H9 (cell line): ENCODE data around the gene AGMO. TPM values are rescaled to one million over a fixed set of nuclear protein-coding genes. Genes with fewer than 3 reads are reported as not detected.

Source experiments
- DNase-seq: peaks from one replicate; pipeline ENCODE4 v3.0.0-alpha.2; 2017
- H2AFZ ChIP-seq: one replicate; pipeline ENCODE4 v1.6.1; 2013; ENCODE audit warnings: mild to moderate bottlenecking, low read length, control low read depth, moderate library complexity
- H2AK5ac ChIP-seq: 2 replicates; pipeline ENCODE4 v1.6.1; 2013; ENCODE audit warnings: low read length, control low read depth, mixed read lengths; ENCODE audit not compliant: insufficient read length
- H2BK120ac ChIP-seq: one replicate; pipeline ENCODE4 v1.6.1; 2013; ENCODE audit warnings: low read depth, mild to moderate bottlenecking, low read length, control low read depth, inconsistent platforms; ENCODE audit not compliant: poor library complexity, severe bottlenecking
- H2BK12ac ChIP-seq: 2 replicates; pipeline ENCODE4 v1.6.1; 2013; ENCODE audit warnings: low read length, control low read depth, mixed read lengths, low read depth; ENCODE audit not compliant: insufficient read length
- H2BK15ac ChIP-seq: 2 replicates; pipeline ENCODE4 v1.6.1; 2013; ENCODE audit warnings: low read depth, low read length, control low read depth
- H2BK20ac ChIP-seq: one replicate; pipeline ENCODE4 v1.6.1; 2013; ENCODE audit warnings: low read depth, mild to moderate bottlenecking, low read length, control low read depth, inconsistent platforms; ENCODE audit not compliant: poor library complexity, severe bottlenecking
- H2BK5ac ChIP-seq: 2 replicates; pipeline ENCODE4 v1.6.1; 2013; ENCODE audit warnings: low read length, control low read depth, mixed read lengths; ENCODE audit not compliant: insufficient read length
- H3K14ac ChIP-seq: 2 replicates; pipeline ENCODE4 v1.6.1; 2013; ENCODE audit warnings: low read length, control low read depth; ENCODE audit not compliant: insufficient read depth
- H3K18ac ChIP-seq: 2 replicates; pipeline ENCODE4 v1.6.1; 2013; ENCODE audit warnings: low read depth, mild to moderate bottlenecking, mixed read lengths, low read length, control low read depth; ENCODE audit not compliant: insufficient read length
- H3K23ac ChIP-seq: 2 replicates; pipeline ENCODE4 v1.6.1; 2013; ENCODE audit warnings: low read length, control low read depth, mixed read lengths, low read depth; ENCODE audit not compliant: insufficient read length
- H3K23me2 ChIP-seq: 2 replicates; pipeline ENCODE4 v1.6.1; 2013; ENCODE audit warnings: low read depth, mild to moderate bottlenecking, mixed read lengths, low read length, control low read depth; ENCODE audit not compliant: insufficient read length, poor library complexity, severe bottlenecking
- H3K27ac ChIP-seq: 2 replicates; pipeline ENCODE4 v1.5.1; 2013; ENCODE audit warnings: low read length, control low read depth, mixed read lengths, low read depth; ENCODE audit not compliant: insufficient read length
- H3K27me3 ChIP-seq: 2 replicates; pipeline ENCODE4 v1.6.1; 2013; ENCODE audit warnings: low read length, control low read depth, inconsistent platforms; ENCODE audit not compliant: insufficient read depth
- H3K4ac ChIP-seq: 2 replicates; pipeline ENCODE4 v1.6.1; 2013; ENCODE audit warnings: low read depth, mild to moderate bottlenecking, control low read depth, inconsistent platforms, low read length, moderate library complexity
- H3K4me1 ChIP-seq: 2 replicates; pipeline ENCODE4 v1.6.1; 2013; ENCODE audit warnings: low read length, control low read depth, inconsistent platforms; ENCODE audit not compliant: insufficient read depth
- H3K4me2 ChIP-seq: 2 replicates; pipeline ENCODE4 v1.6.1; 2013; ENCODE audit warnings: low read length, control low read depth, mixed read lengths; ENCODE audit not compliant: insufficient read length, insufficient read depth
- H3K56ac ChIP-seq: 2 replicates; pipeline ENCODE4 v1.6.1; 2013; ENCODE audit warnings: low read depth, mild to moderate bottlenecking, mixed read lengths, low read length, control low read depth; ENCODE audit not compliant: insufficient read length
- H3K79me1 ChIP-seq: 2 replicates; pipeline ENCODE4 v1.6.1; 2013; ENCODE audit warnings: low read depth, mild to moderate bottlenecking, moderate library complexity, low read length, control low read depth, inconsistent platforms; ENCODE audit not compliant: insufficient read depth, poor library complexity, severe bottlenecking
- H3K79me2 ChIP-seq: 2 replicates; pipeline ENCODE4 v1.6.1; 2013; ENCODE audit warnings: low read length, control low read depth, inconsistent platforms; ENCODE audit not compliant: insufficient read depth
- H3K9ac ChIP-seq: 2 replicates; pipeline ENCODE4 v1.6.1; 2013; ENCODE audit warnings: low read length, control low read depth, mixed read lengths; ENCODE audit not compliant: insufficient read length; ENCODE audit errors: extremely low read depth
- H3K9me3 ChIP-seq: one replicate; pipeline ENCODE4 v1.6.1; 2013; ENCODE audit warnings: low read depth, low read length, inconsistent platforms; ENCODE audit not compliant: control insufficient read depth
- H3T11ph ChIP-seq: one replicate; pipeline ENCODE4 v1.6.1; 2013; ENCODE audit warnings: mild to moderate bottlenecking, low read length, control low read depth, inconsistent platforms
- H4K20me1 ChIP-seq: one replicate; pipeline ENCODE4 v1.6.1; 2013; ENCODE audit not compliant: control insufficient read depth, insufficient read length, insufficient read depth
- H4K5ac ChIP-seq: 2 replicates; pipeline ENCODE4 v1.6.1; 2013; ENCODE audit warnings: low read depth, mild to moderate bottlenecking, mixed read lengths, low read length, control low read depth; ENCODE audit not compliant: insufficient read length
- H4K8ac ChIP-seq: replicated peaks from 2 replicates; pipeline ENCODE4 v1.6.1; 2013; ENCODE audit warnings: low read length, control low read depth, mixed read lengths, low read depth; ENCODE audit not compliant: insufficient read length
- H4K91ac ChIP-seq: 2 replicates; pipeline ENCODE4 v1.6.1; 2013; ENCODE audit warnings: low read depth, mild to moderate bottlenecking, moderate library complexity, mixed read lengths, low read length, control low read depth; ENCODE audit not compliant: insufficient read length
- H3K27ac Mint-ChIP-seq, 3 experiments: 2 replicates in 2 of 3; 3 replicates in 1 of 3; pipeline ENCODE4 v1.8.0; 2020 to 2021; ENCODE audit warnings: mixed read lengths in 3 of 3, mild to moderate bottlenecking in 1 of 3, moderate library complexity in 1 of 3
- H3K27me3 Mint-ChIP-seq: 2 replicates; pipeline ENCODE4 v1.8.0; 2021; ENCODE audit warnings: low read depth, mild to moderate bottlenecking, moderate library complexity, mixed read lengths
- H3K36me3 Mint-ChIP-seq, 3 experiments: 2 replicates in 2 of 3; 3 replicates in 1 of 3; pipeline ENCODE4 v1.8.0; 2020 to 2021; ENCODE audit warnings: low read depth in 3 of 3, mixed read lengths in 3 of 3; ENCODE audit not compliant: insufficient read depth in 1 of 3
- H3K4me1 Mint-ChIP-seq, 2 experiments: 2 replicates each; pipeline ENCODE4 v1.8.0; 2020; ENCODE audit warnings: mixed read lengths in 2 of 2
- H3K4me3 Mint-ChIP-seq, 2 experiments: 2 replicates in 1 of 2; 3 replicates in 1 of 2; pipeline ENCODE4 v1.8.0; 2020 to 2021; ENCODE audit warnings: mild to moderate bottlenecking in 2 of 2, mixed read lengths in 2 of 2, moderate library complexity in 1 of 2
- H3K9me3 Mint-ChIP-seq, 2 experiments: 2 replicates in 1 of 2; 3 replicates in 1 of 2; pipeline ENCODE4 v1.8.0; 2020; ENCODE audit warnings: mild to moderate bottlenecking in 2 of 2, mixed read lengths in 2 of 2, moderate library complexity in 1 of 2
- CTCF ChIP-seq: fragments of 200-600 bp; sonication (generic); conservative IDR thresholded peaks from 3 replicates; pipeline ENCODE4 v1.8.0; 2021; ENCODE audit warnings: antibody characterized with exemption, mild to moderate bottlenecking
- WGBS: extraction: QIAGEN DNeasy Blood & Tissue Kit; methylation state at CpG from one replicate; pipeline ENCODE4 v1.1.7; 2013; ENCODE audit warnings: missing lambda C conversion rate, low lambda C conversion rate, mixed read lengths; ENCODE audit not compliant: insufficient read length; ENCODE audit errors: extremely low coverage; 5-methylcytosine and 5-hydroxymethylcytosine counted together
- total RNA-seq: library from RNA; stranded (reverse); gene quantifications from 2 replicates; pipeline ENCODE4 v1.2.1, GENCODE V29; 2021

AGMO gene
- total RNA-seq, 1 experiment from 2014 or later = 0.70 TPM

DNA sequence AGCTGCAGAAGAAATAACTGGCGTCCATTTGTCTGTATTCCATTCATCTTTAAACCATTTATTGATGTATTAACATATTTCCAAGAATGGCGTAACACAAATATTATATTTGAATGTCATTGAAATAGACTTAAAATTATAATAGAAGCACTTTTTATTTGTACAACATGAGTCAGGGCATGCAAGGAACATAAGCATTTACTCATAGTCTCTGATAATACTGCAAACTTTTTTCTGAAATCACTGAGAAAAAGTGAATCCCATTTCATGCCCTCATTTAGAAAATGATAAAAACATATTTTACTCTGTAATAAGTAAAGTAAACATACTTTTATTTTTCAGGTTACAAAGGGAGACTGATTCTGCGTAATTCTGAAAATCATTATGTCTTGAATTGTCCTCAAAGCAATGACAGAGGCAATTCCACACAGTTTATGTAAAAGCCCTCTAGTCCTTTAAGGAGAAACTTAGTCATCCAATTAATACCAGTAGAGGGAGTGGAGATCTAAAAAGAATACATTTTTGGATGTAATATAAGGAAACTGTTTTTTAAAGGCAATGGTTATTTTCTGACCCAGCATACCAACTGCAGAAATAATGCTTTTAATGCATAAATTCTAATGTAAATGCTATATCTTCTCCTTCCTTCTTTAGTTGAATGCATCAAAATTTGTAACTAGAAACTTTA, 58.1 kb downstream of the AGMO start:
- WGBS = no CpG with 5 or more reads among the region's 3 CpGs
- Mint-ChIP-seq H3K4me1 (no peaks in the 10 kb centered on the region), H3K27me3 (no peaks in the 10 kb centered on the region), H3K36me3 (no peaks in the 10 kb centered on the region), H3K27ac (no peak overlapping the region), H3K4me3 (no peak overlapping the region), H3K9me3 (no peaks in the 10 kb centered on the region)
- no peak overlapping the region for H2BK120ac ChIP-seq
- no peak overlapping the region for H4K91ac ChIP-seq
- no peak overlapping the region for H4K5ac ChIP-seq
- no peak overlapping the region for H2AFZ ChIP-seq
- no peak overlapping the region for H3K27ac ChIP-seq
- no peak overlapping the region for H3K4me2 ChIP-seq
- H2AK5ac ChIP-seq = no peak overlapping the region
- no peak overlapping the region for H2BK5ac ChIP-seq
- H2BK15ac ChIP-seq = no peak overlapping the region
- no peaks in the 10 kb centered on the region for H3K27me3 ChIP-seq
- H3K9ac ChIP-seq = no peak overlapping the region
- DNase-seq = no peak
- H3K79me2 ChIP-seq = no peaks in the 10 kb centered on the region
- H3K23ac ChIP-seq = no peak overlapping the region
- H3K4me1 ChIP-seq = no peaks in the 10 kb centered on the region
- no peak overlapping the region for H3K4ac ChIP-seq
- no peak; the same call in 2 of the 3 replicates for TF ChIP-seq CTCF
- no peak overlapping the region for H3K14ac ChIP-seq
- H3K56ac ChIP-seq = no peak overlapping the region
- H3K9me3 ChIP-seq = no peaks in the 10 kb centered on the region
- H3T11ph ChIP-seq = no peak overlapping the region
- H3K79me1 ChIP-seq = no peaks in the 10 kb centered on the region
- no peak overlapping the region for H2BK20ac ChIP-seq
- H2BK12ac ChIP-seq = no peak overlapping the region
- H3K23me2 ChIP-seq = no peaks in the 10 kb centered on the region
- no peak overlapping the region for H4K8ac ChIP-seq
- H3K18ac ChIP-seq = no peak overlapping the region
- H4K20me1 ChIP-seq = no peaks in the 10 kb centered on the region
